Choroid plexus epithelial cell (primary cell): ENCODE results near the gene KHK.

Experiments used
- DNase-seq: peaks from one replicate; pipeline ENCODE4 v3.0.0-alpha.2; 2010; ENCODE audit warnings: low read depth
- H3K4me3 ChIP-seq: 2 replicates; pipeline ENCODE4 v1.5.1; 2011; ENCODE audit warnings: low read depth, mild to moderate bottlenecking, control low read depth, low read length, moderate library complexity
- CTCF ChIP-seq: conservative IDR thresholded peaks from 2 replicates; pipeline ENCODE4 v1.5.1; 2011; ENCODE audit warnings: low read depth, mild to moderate bottlenecking, control low read depth, inconsistent platforms, low read length, moderate library complexity

Gene KHK

DNA sequence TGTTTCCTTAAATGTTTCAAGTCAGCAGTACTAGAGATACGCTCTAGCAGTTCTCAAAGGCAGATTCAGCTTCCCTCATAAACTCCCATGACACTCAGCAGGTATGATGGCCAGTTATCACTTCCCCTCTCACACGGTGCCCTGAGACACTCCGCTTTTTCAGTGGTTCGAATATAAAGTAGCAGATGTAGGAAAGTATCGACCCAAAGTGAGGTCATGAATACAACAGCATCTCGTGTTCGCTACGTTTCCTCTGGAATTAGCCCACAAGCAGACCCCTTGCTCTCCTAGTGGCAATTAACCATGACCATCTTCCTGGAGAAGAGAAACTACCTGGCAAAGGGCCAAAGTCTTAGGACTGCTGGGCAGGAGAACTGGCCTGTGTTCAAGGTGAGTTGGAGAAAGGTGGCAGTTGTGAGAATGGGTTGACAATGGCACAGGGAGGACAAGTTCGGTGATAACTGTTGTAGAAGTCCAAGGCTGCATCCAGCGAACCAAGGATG lies 44.4 kb upstream of the KHK start:
- DNase-seq, result no peak
- H3K4me3 ChIP-seq, result no peak overlapping the region
- TF ChIP-seq CTCF, result no peak

DNA sequence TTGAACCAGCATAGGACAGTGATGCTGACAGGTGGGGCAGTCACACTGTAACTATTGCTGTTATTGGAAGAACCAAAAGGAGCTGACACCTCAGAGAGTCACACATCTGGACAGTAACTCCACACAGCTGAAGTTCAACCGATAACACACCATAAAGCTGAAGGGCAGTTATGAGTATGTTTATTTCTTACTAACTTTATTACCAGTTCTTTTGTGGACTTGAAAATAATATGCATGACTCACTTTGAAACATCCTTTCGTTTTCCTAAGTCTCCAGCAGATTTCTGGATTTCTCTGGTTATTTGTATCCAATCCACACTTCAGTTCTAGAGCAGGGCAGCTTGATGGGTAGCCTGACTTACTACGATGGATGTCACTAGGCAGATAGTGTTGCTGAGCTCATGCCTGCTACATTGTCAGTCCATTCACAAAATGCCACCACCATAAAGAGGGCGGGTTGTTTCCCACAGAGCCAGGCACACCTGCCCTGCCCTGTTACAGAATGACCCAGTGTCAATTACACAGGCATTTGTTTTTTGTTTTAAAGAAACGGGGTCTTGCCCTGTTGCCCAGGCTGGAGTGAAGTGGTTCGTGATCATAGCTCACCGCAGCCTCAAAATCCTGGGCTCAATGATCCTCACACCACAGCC lies 43.5 kb upstream of the KHK start:
- TF ChIP-seq CTCF, result no peak
- DNase-seq, result no peak
- H3K4me3 ChIP-seq, result no peak overlapping the region

DNA sequence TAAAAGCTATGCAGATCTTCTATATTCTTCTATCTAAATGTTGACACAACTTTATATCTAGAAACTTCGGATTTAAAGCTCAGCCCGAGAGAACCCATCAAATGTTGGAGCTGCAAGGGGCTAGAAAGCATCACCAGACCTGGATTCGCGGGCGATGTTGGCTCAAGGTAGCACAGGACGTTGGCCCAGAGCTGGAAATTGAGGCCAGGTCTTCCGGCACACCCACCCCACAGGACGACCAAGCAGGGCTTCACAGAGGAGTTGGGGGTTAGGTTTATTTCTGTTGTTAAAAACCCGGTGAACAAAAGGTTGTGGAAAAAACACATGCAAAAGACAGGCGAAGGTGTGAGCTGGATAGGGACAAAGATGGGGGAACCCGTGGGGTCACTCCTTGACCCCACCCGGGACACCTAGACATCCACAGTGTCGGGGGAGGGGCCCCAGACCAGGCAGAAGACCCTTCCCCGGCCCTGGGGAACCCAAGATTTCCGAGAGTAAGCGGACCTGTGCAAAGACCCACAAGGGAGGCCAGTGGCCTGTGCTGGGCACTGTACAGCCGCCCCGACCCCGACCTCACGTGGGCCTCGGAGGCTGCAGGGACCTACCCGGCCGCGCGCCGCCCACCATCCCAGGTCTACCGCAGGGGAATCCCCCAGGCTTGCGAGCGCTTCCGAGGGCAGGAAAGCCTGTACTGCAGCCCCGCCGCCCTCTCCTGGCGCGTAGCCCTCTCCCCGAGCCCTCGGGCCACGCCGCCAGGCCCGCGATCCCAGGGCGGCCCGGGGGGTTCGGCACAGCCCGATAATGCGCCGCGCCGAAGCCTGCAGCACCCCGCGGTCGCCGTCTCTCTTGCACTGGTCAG lies 36.9 kb upstream of the KHK start:
- H3K4me3 ChIP-seq, result peak overlapping the region; percentile 85
- no peak for DNase-seq
- no peak for TF ChIP-seq CTCF

GRCh38 chr2:27050281-27050995 lies 36.1 kb upstream of the KHK start:
- peak; percentile 96 for DNase-seq
- peak overlapping the region; percentile 85 for H3K4me3 ChIP-seq
- peak; percentile 47 for TF ChIP-seq CTCF

GRCh38 chr2:27050996-27051901 lies 35.3 kb upstream of the KHK start, which contains the start of gene AGBL5:
TSS of gene AGBL5 (plus strand) at chr2:27051668. CDS start at chr2:27052959, 1,291 bp downstream.
- TF ChIP-seq CTCF, result no peak
- DNase-seq, result peak; percentile 94
- peak within 1 kb of the TSS; percentile 85 for H3K4me3 ChIP-seq

- DNase-seq, result peak; percentile 37
- H3K4me3 ChIP-seq, result peak overlapping the region; percentile 85
- TF ChIP-seq CTCF, result no peak
These were observed 34.5 kb upstream of the KHK start for GRCh38 chr2:27051902-27052645.
